Peyer's patch (tissue), 4 donors: ENCODE data around the gene CYP1A2. TPM values are rescaled to one million over a fixed set of nuclear protein-coding genes. Genes with fewer than 3 reads are reported as not detected.

Experiments used
- DNase-seq, 3 donors: peaks; one replicate each; pipeline ENCODE4 v3.0.0-alpha.2; 2017 to 2019
- H3K27ac ChIP-seq, 4 donors: fragments of 200-600 bp; sonication (generic); one replicate each; pipeline ENCODE4 v1.5.1; 2016 to 2019
- H3K27me3 ChIP-seq, 2 donors: fragments of 200-600 bp; sonication (generic); one replicate each; pipeline ENCODE4 v1.5.1; 2019
- H3K36me3 ChIP-seq, 3 donors: fragments of 200-600 bp; sonication (generic); one replicate each; pipeline ENCODE4 v1.5.1; 2016 to 2019
- H3K4me1 ChIP-seq, 4 donors: fragments of 200-600 bp; sonication (generic); one replicate each; pipeline ENCODE4 v1.5.1; 2016 to 2019
- H3K4me3 ChIP-seq, 4 donors: fragments of 200-600 bp; sonication (generic); 1 replicate in 3 of 4; 2 replicates in 1 of 4; pipeline ENCODE4 v1.5.1; 2016 to 2019; ENCODE audit warnings: mild to moderate bottlenecking in 1 of 4
- H3K9me3 ChIP-seq, 4 donors: fragments of 200-600 bp; sonication (generic); one replicate each; pipeline ENCODE4 v1.5.1; 2016 to 2019; ENCODE audit warnings: mild to moderate bottlenecking in 1 of 4
- POLR2A ChIP-seq, 2 donors: fragments of 450-650 bp; IDR thresholded peaks; one replicate each; pipeline ENCODE4 v1.5.1; 2017; ENCODE audit warnings: antibody characterized with exemption in 2 of 2, mild to moderate bottlenecking in 2 of 2, moderate library complexity in 2 of 2
- total RNA-seq, 4 donors: library from RNA; depleted of rRNA; stranded (reverse); fragments of >200 nt; gene quantifications; one replicate each; pipeline ENCODE4 v1.1.0, GENCODE V29; 2016
- TF ChIP-seq, protein P1 (sequence below), 6 experiments: fragments of 450-650 bp in 4 of 6; fragments of 200-600 bp in 2 of 6; sonication (generic) in 1 of 6; IDR thresholded peaks; one replicate each; pipeline ENCODE4 v1.5.1; 2017 to 2019; ENCODE audit warnings: antibody characterized with exemption in 6 of 6, mild to moderate bottlenecking in 3 of 6, moderate library complexity in 1 of 6

CYP1A2 gene
- total RNA-seq, 4 donors from 2014 or later = not detected

DNA sequence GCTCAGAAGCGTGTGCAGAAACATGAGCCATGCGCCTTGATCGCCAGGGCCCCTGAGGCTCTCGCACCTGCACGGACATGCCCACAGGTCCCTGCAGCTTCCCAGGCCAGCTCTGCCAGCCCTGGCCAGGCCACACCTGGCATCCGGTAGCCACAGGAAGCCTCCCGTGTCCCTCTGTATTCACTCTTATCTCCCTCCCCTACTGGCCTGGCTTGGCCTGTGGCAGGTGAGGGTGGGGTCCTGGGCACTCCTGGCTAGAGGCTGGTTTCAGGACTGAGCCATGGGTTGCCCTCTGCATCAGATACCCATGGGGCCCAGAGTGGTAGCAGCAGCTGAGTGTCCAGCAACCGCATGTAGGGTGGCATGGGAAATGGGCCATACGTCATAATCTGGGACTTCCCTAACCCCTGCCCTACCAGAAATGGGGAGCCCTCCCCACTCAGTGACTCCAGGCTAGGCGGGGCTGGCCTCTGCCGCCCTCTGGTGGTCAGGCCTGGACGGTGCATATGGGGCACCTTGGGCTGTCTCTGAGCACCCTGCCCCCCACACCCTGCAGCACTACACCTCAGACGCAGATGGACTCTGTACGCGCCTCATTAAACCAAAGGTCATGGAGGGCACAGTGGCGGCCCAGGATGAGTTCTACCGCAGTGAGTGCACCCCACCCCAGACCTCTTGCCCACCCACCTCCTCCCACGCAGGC, 51.4 kb downstream of the CYP1A2 start:
- Histone ChIP-seq H3K4me1 (peaks cover 4 to 40% (median 35%) of the 10 kb centered on the region in 4 donors), H3K27me3 (no peaks in the 10 kb centered on the region), H3K27ac (peak overlapping the region; percentile 55 to 97 (median 74)), H3K4me3 (no peak overlapping the region), H3K9me3 (no peaks in the 10 kb centered on the region), H3K36me3 (peaks cover 0 to 50% (median 0%) of the 10 kb centered on the region in 3 donors)
- TF ChIP-seq, protein P1, sequence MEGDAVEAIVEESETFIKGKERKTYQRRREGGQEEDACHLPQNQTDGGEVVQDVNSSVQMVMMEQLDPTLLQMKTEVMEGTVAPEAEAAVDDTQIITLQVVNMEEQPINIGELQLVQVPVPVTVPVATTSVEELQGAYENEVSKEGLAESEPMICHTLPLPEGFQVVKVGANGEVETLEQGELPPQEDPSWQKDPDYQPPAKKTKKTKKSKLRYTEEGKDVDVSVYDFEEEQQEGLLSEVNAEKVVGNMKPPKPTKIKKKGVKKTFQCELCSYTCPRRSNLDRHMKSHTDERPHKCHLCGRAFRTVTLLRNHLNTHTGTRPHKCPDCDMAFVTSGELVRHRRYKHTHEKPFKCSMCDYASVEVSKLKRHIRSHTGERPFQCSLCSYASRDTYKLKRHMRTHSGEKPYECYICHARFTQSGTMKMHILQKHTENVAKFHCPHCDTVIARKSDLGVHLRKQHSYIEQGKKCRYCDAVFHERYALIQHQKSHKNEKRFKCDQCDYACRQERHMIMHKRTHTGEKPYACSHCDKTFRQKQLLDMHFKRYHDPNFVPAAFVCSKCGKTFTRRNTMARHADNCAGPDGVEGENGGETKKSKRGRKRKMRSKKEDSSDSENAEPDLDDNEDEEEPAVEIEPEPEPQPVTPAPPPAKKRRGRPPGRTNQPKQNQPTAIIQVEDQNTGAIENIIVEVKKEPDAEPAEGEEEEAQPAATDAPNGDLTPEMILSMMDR (IDR thresholded peaks at IDR 0.05) = peak; percentile 98 to 100 (median 99)
- no peak for TF ChIP-seq POLR2A (IDR thresholded peaks at IDR 0.05)
- peak; percentile 86 to 95 (median 94) for DNase-seq

DNA sequence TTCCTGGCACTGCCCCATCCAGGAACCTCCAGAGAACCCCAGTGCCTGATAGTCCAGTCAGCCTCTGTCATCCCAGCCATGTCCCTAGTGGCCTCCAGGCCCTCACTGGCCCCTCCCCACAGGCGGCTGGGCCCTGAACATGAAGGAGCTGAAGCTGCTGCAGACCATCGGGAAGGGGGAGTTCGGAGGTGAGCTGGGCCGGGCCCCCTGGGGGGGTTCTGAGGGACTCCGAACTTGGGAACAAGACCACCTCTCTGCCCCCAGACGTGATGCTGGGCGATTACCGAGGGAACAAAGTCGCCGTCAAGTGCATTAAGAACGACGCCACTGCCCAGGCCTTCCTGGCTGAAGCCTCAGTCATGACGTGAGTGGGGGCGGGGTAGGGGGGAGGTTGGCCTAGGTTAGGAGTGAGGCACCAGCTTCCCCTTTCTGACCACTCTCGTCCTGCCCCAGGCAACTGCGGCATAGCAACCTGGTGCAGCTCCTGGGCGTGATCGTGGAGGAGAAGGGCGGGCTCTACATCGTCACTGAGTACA, 52.0 kb downstream of the CYP1A2 start:
- H3K27ac ChIP-seq = peak overlapping the region; percentile 49 to 97 (median 74)
- peaks cover 0 to 50% (median 0%) of the 10 kb centered on the region in 3 donors for H3K36me3 ChIP-seq
- no peaks in the 10 kb centered on the region for H3K27me3 ChIP-seq
- no peak overlapping the region for H3K4me3 ChIP-seq
- TF ChIP-seq POLR2A (IDR thresholded peaks at IDR 0.05) = no peak
- TF ChIP-seq, protein P1 (IDR thresholded peaks at IDR 0.05) = no peak
- peak in 2 of 3 donors; percentile 72 to 82 for DNase-seq
- H3K9me3 ChIP-seq = no peaks in the 10 kb centered on the region
- peaks cover 4 to 36% (median 32%) of the 10 kb centered on the region in 4 donors for H3K4me1 ChIP-seq

DNA sequence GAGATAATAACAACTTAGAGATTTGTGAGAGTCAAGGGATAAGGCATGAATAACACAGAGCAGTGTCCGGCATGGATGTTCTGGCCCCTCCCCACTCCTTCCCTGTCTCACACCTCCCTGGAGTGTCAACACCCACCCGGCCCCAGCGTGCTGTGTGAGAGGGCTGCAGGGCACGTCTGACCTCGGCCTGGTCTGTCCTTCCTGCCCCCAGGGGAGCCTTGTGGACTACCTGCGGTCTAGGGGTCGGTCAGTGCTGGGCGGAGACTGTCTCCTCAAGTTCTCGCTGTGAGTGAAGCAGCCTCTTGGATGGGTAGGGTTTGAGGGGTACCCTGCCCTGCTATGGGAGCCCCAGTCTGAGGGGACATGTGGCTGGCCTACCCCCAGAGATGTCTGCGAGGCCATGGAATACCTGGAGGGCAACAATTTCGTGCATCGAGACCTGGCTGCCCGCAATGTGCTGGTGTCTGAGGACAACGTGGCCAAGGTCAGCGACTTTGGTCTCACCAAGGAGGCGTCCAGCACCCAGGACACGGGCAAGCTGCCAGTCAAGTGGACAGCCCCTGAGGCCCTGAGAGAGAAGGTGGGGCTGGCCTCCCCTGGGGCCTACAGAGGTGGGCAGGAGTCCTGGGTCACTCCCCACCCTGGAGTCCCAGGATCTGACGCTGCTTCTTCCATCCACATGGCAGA, 52.8 kb downstream of the CYP1A2 start:
- no peaks in the 10 kb centered on the region for H3K9me3 ChIP-seq
- no peak for TF ChIP-seq POLR2A (IDR thresholded peaks at IDR 0.05)
- TF ChIP-seq, protein P1 (IDR thresholded peaks at IDR 0.05) = no peak
- DNase-seq = no peak
- peak overlapping the region in 2 of 4 donors; percentile 76 to 97 for H3K27ac ChIP-seq
- no peak overlapping the region for H3K4me3 ChIP-seq
- peaks cover 0 to 50% (median 0%) of the 10 kb centered on the region in 3 donors for H3K36me3 ChIP-seq
- no peaks in the 10 kb centered on the region for H3K27me3 ChIP-seq
- H3K4me1 ChIP-seq = peaks cover 4 to 36% (median 32%) of the 10 kb centered on the region in 4 donors

DNA sequence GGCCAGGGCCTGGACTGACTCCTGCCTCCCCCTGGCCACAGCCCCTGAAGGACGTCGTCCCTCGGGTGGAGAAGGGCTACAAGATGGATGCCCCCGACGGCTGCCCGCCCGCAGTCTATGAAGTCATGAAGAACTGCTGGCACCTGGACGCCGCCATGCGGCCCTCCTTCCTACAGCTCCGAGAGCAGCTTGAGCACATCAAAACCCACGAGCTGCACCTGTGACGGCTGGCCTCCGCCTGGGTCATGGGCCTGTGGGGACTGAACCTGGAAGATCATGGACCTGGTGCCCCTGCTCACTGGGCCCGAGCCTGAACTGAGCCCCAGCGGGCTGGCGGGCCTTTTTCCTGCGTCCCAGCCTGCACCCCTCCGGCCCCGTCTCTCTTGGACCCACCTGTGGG, 53.6 kb downstream of the CYP1A2 start:
- H3K9me3 ChIP-seq = no peaks in the 10 kb centered on the region
- H3K4me3 ChIP-seq = no peak overlapping the region
- H3K4me1 ChIP-seq = peaks cover 4 to 38% (median 33%) of the 10 kb centered on the region in 4 donors
- H3K36me3 ChIP-seq = peaks cover 0 to 50% (median 0%) of the 10 kb centered on the region in 3 donors
- H3K27ac ChIP-seq = no peak overlapping the region
- no peak for DNase-seq
- TF ChIP-seq, protein P1 (IDR thresholded peaks at IDR 0.05) = no peak
- TF ChIP-seq POLR2A (IDR thresholded peaks at IDR 0.05) = no peak
- H3K27me3 ChIP-seq = no peaks in the 10 kb centered on the region

DNA sequence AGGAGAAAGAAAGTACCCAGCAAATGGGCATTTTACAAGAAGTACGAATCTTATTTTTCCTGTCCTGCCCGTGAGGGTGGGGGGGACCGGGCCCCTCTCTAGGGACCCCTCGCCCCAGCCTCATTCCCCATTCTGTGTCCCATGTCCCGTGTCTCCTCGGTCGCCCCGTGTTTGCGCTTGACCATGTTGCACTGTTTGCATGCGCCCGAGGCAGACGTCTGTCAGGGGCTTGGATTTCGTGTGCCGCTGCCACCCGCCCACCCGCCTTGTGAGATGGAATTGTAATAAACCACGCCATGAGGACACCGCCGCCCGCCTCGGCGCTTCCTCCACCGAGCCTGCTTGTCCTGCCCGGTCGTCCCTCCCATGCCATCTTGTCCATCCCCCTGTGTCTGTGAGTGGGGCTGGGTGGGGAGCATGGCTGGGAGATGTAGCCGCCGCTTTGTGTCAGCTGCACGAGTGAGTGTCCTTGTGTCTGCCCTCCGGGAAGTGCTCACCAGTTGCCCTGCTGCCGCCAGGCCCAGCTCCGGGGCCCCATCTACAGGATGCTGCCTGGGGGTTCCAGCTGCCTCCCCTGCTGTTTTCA, 54.3 kb downstream of the CYP1A2 start:
- Histone ChIP-seq H3K4me1 (peaks cover 4 to 43% (median 28%) of the 10 kb centered on the region in 4 donors), H3K27me3 (no peaks in the 10 kb centered on the region), H3K36me3 (peaks cover 0 to 50% (median 0%) of the 10 kb centered on the region in 3 donors), H3K9me3 (no peaks in the 10 kb centered on the region), H3K4me3 (no peak overlapping the region), H3K27ac (no peak overlapping the region)
- DNase-seq = no peak
- TF ChIP-seq POLR2A (IDR thresholded peaks at IDR 0.05) = no peak
- TF ChIP-seq, protein P1 (IDR thresholded peaks at IDR 0.05) = no peak
